Retinal pigment epithelial cell (primary cell): ENCODE results near the gene SLC12A7.

Source experiments
- DNase-seq: peaks from one replicate; pipeline ENCODE4 v3.0.0-alpha.2; 2010; ENCODE audit warnings: low read depth
- H3K4me3 ChIP-seq: 2 replicates; pipeline ENCODE4 v1.5.1; 2011; ENCODE audit warnings: mild to moderate bottlenecking, low read length, control low read depth, moderate library complexity
- TF ChIP-seq, protein P1 (sequence below): conservative IDR thresholded peaks from 2 replicates; pipeline ENCODE4 v1.5.1; 2011; ENCODE audit warnings: low read depth, low read length, control low read depth, inconsistent platforms

The SLC12A7 gene

DNA sequence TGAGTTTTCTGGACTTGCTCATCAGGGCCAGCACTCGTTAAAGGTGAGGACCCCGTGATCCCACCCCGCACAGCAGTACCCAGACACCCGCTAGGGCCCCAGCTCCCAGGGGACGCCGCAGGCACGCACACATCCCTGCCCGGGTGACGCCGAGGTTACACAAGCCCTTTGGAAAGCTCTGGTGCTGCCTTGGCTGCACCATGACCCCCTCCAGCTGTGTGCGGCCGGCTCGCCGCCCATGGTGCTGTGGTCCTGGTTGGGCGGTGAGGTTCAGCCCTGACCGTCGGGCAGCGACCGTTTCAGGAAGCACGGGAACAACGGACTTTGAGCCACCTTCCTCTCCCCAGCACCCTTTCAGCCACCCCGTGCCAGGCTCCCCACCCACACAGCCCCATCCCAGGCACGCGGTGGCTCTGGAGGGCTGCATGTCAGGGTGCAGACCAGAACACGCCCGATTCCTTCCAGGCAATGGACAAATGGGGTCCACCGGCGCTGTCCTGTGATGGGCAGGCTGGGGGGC lies 7.5 kb upstream of the SLC12A7 start:
- H3K4me3 ChIP-seq: no peak overlapping the region
- no peak for DNase-seq
- TF ChIP-seq, protein P1, sequence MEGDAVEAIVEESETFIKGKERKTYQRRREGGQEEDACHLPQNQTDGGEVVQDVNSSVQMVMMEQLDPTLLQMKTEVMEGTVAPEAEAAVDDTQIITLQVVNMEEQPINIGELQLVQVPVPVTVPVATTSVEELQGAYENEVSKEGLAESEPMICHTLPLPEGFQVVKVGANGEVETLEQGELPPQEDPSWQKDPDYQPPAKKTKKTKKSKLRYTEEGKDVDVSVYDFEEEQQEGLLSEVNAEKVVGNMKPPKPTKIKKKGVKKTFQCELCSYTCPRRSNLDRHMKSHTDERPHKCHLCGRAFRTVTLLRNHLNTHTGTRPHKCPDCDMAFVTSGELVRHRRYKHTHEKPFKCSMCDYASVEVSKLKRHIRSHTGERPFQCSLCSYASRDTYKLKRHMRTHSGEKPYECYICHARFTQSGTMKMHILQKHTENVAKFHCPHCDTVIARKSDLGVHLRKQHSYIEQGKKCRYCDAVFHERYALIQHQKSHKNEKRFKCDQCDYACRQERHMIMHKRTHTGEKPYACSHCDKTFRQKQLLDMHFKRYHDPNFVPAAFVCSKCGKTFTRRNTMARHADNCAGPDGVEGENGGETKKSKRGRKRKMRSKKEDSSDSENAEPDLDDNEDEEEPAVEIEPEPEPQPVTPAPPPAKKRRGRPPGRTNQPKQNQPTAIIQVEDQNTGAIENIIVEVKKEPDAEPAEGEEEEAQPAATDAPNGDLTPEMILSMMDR: no peak

DNA sequence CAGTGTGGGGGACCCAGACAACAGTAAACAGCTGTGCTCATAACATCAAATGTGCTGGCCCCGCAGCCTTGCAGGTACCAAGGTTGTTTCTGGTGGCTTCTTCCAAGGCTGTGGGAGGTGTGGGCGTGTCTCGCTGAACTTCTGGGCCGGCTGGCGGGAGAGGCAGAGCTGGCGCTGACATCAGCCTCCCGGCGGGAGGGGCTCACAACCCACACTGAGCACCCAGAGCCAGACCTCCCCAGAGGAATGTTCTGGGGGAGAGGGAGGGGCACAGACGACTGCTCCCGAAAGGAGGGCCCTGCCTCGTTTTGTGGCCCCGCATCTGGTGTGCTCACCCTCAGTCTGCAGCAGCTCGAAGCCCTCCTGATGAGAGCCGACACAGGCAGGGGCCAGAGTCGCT lies 6.9 kb upstream of the SLC12A7 start:
- TF ChIP-seq, protein P1: no peak
- no peak for DNase-seq

DNA sequence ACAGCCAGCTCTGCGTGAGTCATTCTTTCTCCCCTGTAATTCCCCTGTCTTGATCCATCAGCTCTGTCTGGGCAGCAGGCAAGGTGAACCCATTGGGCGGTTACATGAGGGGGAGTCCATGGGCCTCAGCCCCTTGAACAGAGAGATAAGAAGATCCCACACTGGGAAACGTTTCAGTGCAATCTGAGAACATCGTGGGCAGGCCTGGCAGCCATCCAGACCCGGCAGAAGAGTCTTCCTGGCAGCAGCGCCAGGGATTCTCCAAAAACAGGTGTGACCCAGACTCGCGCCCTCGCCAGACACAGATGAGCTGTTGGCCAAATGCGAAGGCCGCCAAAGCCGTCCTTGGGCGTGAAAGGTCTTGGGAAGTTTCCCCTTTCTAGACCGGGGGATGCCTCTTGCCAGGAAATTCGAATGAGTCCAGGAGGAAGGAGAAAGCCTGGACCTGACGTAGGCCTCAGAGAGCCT lies 6.4 kb upstream of the SLC12A7 start:
- no peak for DNase-seq
- no peak overlapping the region for H3K4me3 ChIP-seq
- TF ChIP-seq, protein P1: no peak

More for the DNA sequence above, 6.9 kb upstream of the SLC12A7 start:
- no peak overlapping the region for H3K4me3 ChIP-seq

DNA sequence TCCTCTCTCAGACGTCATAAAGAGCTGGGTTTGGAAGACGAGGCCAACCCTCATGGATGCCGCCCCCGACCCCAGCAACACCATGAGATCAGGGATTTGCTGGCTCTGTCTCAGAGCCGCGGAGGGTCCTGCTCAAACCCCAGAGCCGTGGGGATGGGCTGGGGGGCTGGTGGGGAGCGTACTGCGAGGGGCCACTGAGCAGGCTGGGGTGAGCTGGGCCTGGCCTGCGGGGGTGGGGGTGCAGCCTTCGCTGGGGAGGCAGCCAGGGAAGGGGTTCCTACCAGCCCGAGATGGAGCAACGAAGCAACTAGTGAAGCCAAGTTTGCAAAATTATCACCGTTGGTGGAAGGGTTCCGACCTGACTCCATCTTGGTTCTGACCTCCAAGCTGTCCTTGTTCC lies 5.1 kb upstream of the SLC12A7 start:
- DNase-seq: no peak
- no peak overlapping the region for H3K4me3 ChIP-seq
- TF ChIP-seq, protein P1: no peak

DNA sequence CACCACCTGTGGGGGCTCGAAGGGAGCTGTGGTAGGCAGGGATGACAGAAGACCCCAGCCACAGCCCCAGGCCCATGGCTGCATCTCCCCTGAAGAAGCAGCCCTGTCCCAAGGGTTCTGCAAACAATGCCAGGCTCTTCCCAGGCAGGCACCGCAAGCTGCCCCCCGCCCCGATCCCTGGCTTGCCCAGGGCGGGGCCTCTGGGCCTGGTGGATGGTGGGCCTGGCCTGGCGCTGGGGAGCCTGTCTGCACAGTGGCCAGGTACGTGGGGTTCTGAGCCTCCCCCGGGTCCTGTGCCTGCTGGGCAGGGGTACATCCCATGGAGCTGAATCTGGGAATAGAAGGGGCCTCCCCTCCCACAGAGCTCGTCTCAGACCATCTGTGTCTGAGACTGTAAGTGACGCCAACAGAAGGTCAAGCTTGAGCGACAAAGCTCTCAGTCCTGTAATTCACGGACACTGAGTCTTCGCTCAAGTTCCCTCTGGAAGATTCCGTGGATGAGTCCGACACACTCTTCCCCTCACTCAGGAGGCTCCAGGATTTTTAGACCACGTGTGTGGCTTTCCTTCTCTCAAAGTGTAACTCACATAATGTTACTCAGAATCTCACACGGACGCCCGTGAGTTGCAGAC lies 4.4 kb upstream of the SLC12A7 start:
- no peak for DNase-seq
- H3K4me3 ChIP-seq: no peak overlapping the region
- TF ChIP-seq, protein P1: no peak

DNA sequence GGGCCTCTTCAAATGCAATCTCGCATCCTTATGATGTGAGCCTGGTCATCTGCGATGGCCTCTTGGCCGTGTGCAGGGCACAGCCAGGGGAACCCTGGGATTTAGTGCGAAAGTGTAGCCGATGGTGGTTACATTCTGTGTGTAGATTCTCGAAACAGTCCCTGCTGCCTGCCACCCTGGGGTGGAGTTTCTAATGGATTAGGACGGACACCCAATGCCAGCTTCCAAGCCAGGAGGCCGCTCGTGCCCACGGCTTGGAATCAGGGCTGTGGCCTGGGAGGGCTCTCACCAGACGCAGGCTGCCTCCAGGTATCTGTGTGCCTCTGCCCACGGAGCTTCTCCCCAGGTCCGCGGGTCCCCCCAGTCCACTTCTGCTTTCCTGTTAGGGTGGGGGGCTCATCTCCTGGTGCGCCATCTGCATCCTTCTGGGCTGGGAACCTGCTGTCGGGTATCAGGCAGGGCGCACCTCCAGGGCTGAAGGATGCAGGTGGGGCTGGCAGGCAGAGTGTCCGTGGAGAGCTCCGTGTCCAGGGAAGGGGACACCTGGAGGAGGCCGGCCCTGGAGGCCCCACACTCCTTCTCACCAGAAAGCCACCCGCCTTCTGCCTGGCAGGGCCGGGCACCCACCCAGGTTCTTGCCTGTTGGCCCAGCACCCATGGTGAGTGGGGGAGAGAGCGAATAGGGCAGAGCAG lies 3.4 kb upstream of the SLC12A7 start:
- no peak for DNase-seq
- TF ChIP-seq, protein P1: no peak
- H3K4me3 ChIP-seq: no peak overlapping the region
